ENCODE data around the gene SBNO2. TPM values are rescaled to one million over a fixed set of nuclear protein-coding genes. Genes with fewer than 3 reads are reported as not detected.
A peak's percentile ranks its signal among the peaks of the same experiment; 100 is the strongest.

The SBNO2 gene
- total RNA-seq, 1 experiment from 2014 or later = 46.3 TPM

DNA sequence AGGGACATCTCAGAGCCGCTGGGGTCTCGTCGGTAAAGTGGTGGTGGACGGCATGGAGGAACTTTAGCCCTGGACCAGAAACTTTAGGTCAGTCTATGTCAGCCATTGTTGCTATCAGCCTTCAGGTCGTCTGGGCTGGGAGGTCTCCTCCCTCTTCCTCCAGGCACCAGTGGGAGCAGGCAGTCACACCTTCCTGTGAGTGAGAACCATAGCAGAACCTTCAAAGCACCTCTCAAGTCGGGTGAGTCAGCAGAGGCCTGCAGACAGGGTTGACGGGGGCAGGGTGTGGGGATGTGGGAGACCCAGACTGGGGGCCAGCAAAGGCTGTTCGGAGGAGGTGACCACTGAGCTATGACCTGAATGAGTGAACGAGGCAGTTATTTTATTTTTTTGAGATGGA lies 15.4 kb upstream of the SBNO2 start:
- H3K9ac ChIP-seq (ENCODE audit: extremely low read depth, insufficient read length, low read length) = no peak overlapping the region
- H3K27ac ChIP-seq (ENCODE audit: insufficient read length, low read depth, low read length) = no peak overlapping the region

More for the DNA sequence above, 15.4 kb upstream of the SBNO2 start:
- Histone ChIP-seq H3K4me2 (ENCODE audit: insufficient read depth, insufficient read length, low read length) (no peak overlapping the region), H3T11ph (ENCODE audit: low read length) (no peak overlapping the region), H3K27me3 (ENCODE audit: insufficient read depth, low read length) (no peaks in the 10 kb centered on the region), H3K14ac (ENCODE audit: insufficient read depth, low read length) (no peak overlapping the region), H2BK20ac (ENCODE audit: low read depth, low read length, poor library complexity, severe bottlenecking) (no peak overlapping the region), H4K8ac (replicated peaks; ENCODE audit: insufficient read length, low read depth, low read length) (no peak overlapping the region), H3K4me1 (ENCODE audit: insufficient read depth, low read length) (no peaks in the 10 kb centered on the region), H3K79me2 (ENCODE audit: insufficient read depth, low read length) (no peaks in the 10 kb centered on the region), H2AK5ac (ENCODE audit: insufficient read length, low read length) (no peak overlapping the region), H2BK120ac (ENCODE audit: low read depth, low read length, poor library complexity, severe bottlenecking) (no peak overlapping the region), H3K9me3 (ENCODE audit: control insufficient read depth, low read depth, low read length) (no peaks in the 10 kb centered on the region), H2BK12ac (ENCODE audit: insufficient read length, low read depth, low read length) (no peak overlapping the region), H4K5ac (ENCODE audit: insufficient read length, low read depth, low read length) (no peak overlapping the region), H2BK15ac (ENCODE audit: low read depth, low read length) (no peak overlapping the region), H4K91ac (ENCODE audit: insufficient read length, low read depth, low read length) (no peak overlapping the region), H2AFZ (ENCODE audit: low read length) (no peak overlapping the region), H3K23me2 (ENCODE audit: insufficient read length, low read depth, low read length, poor library complexity, severe bottlenecking) (no peaks in the 10 kb centered on the region), H3K79me1 (ENCODE audit: insufficient read depth, low read depth, low read length, poor library complexity, severe bottlenecking) (no peaks in the 10 kb centered on the region), H3K23ac (ENCODE audit: insufficient read length, low read depth, low read length) (no peak overlapping the region), H3K4ac (ENCODE audit: low read depth, low read length) (no peak overlapping the region), H4K20me1 (ENCODE audit: control insufficient read depth, insufficient read depth, insufficient read length) (no peaks in the 10 kb centered on the region), H3K18ac (ENCODE audit: insufficient read length, low read depth, low read length) (no peak overlapping the region), H2BK5ac (ENCODE audit: insufficient read length, low read length) (no peak overlapping the region), H3K56ac (ENCODE audit: insufficient read length, low read depth, low read length) (no peak overlapping the region)
- no CpG with 5 or more reads among the region's 9 CpGs for WGBS (ENCODE audit: extremely low coverage, insufficient read length, low lambda C conversion rate)
- Mint-ChIP-seq H3K4me1 (peaks cover 0 to 8% of the 10 kb centered on the region in 2 experiments; a peak in 2 of 4 replicates), H3K27me3 (ENCODE audit: low read depth) (no peaks in the 10 kb centered on the region; the same call in 1 of the 2 replicates), H3K4me3 (no peak overlapping the region), H3K27ac (peak overlapping the region in 1 of 3 experiments; percentile 24; a peak in 1 of 7 replicates), H3K9me3 (no peaks in the 10 kb centered on the region), H3K36me3 (ENCODE audit: insufficient read depth in 1 of 3, low read depth in 3 of 3) (no peaks in the 10 kb centered on the region)
- no peak for DNase-seq
- TF ChIP-seq, protein P1, sequence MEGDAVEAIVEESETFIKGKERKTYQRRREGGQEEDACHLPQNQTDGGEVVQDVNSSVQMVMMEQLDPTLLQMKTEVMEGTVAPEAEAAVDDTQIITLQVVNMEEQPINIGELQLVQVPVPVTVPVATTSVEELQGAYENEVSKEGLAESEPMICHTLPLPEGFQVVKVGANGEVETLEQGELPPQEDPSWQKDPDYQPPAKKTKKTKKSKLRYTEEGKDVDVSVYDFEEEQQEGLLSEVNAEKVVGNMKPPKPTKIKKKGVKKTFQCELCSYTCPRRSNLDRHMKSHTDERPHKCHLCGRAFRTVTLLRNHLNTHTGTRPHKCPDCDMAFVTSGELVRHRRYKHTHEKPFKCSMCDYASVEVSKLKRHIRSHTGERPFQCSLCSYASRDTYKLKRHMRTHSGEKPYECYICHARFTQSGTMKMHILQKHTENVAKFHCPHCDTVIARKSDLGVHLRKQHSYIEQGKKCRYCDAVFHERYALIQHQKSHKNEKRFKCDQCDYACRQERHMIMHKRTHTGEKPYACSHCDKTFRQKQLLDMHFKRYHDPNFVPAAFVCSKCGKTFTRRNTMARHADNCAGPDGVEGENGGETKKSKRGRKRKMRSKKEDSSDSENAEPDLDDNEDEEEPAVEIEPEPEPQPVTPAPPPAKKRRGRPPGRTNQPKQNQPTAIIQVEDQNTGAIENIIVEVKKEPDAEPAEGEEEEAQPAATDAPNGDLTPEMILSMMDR (conservative IDR thresholded peaks at IDR 0.05) = no peak
